DMS53 (cell line): ENCODE data around the gene EHD4.

Experiments
- DNase-seq: peaks from one replicate; lab custom pipeline; 2025; lab: John Stamatoyannopoulos, UW

Gene EHD4

GRCh38 chr15:41860049-41860828 is 112.1 kb downstream of the EHD4 start:
- DNase-seq = no peak

DNA sequence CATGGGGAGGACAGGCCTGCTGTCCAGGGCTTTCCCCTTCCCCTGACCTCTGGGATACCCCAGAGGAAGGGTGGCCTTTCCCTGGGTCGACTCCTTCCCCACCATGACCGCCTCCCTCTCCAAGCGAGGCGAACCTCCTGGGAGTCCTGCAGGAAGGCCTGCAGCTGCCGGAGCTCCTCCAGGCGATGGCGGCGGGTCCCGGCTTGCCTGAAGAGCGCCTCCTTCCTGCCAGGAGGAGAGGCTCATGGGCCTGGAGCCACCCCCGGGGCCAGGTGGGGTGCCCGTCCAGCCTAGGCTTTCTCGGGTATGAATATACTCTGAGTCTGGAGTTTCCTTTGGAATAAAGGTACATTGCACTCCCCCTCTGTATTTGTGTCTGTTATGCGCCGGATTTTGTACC is 113.6 kb downstream of the EHD4 start:
- DNase-seq = no peak

DNA sequence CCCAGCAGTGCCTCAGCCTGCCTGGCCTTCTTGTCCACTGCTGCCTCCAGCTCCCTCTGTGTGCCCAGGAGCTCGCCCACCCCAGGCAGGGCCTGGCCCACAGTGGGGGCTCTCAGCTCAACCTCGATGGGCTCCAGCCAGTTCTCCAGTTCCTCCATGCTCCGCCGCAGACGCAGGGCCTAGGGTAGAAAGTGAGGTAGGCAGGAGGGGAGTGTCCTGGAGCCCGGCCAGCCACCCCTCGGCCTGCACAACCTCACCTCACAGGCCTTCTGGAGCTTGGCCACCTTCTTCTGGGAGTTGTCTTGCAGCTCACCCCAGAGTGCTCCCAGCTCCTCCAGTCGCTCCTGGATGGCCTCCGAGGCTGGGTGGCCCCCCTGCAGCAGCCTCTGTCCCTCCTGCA is 115.0 kb downstream of the EHD4 start:
- DNase-seq = no peak

GRCh38 chr15:41856716-41857115 is 115.6 kb downstream of the EHD4 start:
- no peak for DNase-seq

DNA sequence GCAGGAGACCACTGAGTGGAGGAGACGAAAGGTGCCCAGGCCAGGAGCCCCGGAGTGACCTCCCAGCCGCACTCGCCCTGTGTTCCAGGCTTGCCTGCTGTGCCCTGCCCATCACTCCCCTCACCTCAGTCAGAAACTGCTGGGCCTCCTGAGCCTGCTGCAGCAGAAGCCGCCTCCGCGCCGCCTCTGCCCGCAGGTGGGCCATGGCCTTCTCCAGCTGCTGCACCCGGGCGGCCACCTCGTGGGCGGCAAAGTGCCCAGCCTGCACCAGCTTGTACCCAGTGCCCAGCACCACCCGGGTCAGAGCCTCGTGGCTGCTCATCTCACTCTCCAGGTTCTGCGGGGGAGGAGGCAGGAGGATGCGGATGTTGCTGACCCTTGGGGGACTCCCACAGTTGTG is 116.1 kb downstream of the EHD4 start:
- DNase-seq = no peak

DNA sequence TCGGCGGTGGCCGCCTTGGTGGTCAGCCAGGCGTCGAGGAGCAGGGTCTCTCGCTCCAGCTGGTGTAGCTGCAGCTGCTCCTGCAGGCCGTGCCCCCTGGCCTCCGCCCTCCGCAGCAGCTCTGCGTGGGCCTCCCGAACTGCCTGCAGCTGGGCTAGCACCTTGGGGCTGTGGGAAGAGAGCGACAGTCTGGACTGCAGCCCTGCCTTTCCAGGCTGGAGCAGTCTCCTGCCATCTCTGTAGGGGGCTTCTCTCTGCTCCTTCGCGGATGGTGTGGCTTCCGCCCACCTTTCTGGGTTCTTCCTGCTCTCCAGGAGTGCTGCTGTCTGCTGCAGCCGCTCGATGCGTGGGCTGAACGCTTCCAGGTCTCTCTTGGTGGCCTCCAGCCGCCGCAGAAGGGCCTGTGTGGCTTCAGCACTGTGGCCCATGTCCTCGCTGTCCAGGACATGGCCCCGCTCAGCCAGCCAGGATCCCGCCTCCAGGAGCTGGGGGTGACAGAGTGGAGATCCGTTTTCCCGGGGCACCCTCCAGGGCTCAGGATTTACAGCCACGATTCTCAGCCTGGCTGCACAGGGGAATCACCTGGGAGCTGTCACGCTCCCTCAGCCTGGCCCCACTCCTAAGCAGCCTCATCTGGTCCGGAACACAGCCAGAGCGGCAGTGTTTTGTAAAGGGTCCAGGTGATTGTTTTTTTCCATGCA is 116.9 kb downstream of the EHD4 start:
- DNase-seq = no peak

DNA sequence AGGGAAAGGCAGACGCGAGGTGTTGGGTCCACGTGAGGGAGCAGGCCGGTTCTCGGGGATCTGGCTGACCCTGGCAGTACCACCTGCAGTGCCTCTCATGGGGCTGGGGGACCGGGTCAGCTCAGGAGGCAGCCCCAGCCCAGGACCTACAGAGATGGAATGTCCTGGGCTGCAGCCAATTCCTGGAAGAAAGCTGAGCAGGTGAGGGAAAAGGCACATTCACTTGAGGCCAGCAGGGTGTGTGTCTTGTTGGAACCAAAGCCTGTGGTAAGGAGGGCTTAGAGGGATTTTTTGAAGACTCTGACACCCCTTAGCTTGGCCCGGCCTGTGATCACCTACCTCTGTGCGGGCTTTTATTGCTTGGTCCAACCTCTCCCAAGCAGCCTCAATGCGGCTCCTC is 117.9 kb downstream of the EHD4 start:
- DNase-seq = no peak

GRCh38 chr15:41853831-41854230 is 118.5 kb downstream of the EHD4 start:
- DNase-seq = no peak

DNA sequence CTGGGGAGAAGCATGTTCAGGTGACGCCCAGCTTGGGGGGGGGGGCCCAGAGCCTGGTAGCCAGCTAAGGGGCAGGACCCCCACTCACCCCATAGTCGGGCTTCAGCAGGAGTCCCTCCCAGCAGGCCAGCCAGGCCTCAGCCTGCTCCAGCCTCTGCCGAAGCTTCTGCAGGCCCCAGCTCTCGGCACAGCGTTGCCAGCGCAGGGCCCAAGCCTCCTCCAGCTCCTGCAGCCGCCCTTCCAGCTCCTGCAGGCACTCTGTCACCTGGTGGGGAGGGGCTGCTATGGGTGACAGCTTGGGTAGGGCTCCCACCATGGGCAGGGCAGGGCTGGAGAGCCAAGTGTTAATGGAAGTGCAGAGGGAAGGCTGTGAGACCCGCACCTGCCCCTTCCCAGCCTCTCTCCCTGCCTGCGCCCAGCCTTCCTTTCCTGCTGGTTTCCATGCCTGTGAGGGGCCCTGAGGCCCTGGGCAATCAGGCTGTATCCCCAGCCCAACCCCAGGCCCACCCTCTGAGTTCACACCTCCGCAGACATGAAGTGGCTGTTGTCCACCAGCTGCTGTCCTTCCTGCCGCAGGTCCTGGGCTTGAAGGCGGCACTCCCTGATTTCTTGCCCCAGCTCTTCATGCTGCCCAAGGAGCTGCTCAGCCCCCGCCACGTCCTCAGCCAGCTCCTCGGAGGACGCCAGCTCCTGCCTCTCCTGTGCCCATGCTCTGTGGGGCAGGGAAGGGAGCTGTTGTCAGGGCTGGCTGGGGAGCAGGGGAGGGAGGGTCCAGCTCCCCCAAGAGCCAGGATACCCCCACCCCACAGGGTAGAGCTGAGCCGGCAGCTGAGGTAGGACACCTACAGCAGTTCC is 119.4 kb downstream of the EHD4 start:
- no peak for DNase-seq

DNA sequence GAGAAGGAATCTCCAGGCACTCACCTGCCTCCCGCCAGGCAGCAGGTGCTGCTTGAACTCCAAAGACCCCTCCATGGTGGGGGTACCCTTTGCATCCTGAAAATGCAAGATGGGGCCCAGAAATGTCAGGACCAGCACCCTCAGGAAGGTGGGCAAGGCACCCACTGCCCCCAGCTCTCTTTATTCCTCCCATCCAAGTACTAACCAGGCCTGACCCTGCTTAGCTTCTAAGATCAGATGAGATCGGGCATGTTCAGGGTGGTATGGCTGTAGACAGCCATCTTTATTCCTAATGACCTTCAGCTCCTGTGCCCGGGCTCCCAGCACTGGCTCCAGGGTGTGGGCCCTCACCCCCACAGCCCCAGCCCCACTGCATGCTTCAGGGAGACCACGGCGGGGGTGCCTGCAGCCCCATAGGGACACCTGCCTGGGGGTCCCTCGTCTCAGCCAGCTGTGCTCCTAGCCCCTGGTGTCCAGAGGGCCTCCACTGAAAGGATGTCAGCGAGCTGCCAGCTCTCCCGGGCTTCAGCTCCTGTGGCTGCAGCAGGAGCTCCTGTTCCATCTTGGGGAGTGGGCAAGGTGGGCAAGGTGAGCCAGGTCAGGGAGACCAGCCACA is 120.5 kb downstream of the EHD4 start:
- no peak for DNase-seq

GRCh38 chr15:41851167-41851523 is 121.2 kb downstream of the EHD4 start:
- DNase-seq = peak; percentile 65

DNA sequence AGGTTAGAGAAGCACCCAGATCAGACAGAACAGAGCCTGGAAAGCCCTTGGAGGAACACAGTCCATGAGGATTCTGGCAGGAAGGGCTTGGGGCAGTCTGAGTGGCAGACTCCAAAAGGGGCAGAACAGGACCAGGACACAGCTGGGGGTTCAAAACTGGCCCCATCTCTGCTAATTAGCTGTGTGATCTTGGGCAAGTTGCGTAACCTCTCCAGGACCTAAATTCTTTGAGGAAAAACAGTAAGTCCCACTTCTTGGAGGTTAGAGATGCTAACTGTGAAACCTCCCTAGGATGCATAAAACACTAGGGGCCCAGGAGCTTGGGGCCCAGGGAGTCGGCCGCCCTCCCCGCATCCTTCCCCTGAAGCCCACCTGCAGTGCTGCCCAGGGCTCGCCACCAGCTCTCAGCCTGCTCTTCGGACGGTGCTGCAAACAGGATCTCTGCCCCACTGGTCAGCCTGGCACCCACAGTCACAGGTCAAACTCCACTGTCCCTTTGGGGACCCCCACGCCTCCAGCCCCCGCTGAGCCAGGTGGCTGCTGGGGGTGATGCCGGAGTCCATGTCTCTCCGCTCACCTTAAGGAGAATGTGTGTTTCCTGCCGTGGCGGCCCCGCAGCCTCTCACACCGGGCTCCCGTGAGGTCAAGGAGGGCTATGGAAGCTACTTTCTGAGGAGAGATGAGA is 121.7 kb downstream of the EHD4 start:
- no peak for DNase-seq

DNA sequence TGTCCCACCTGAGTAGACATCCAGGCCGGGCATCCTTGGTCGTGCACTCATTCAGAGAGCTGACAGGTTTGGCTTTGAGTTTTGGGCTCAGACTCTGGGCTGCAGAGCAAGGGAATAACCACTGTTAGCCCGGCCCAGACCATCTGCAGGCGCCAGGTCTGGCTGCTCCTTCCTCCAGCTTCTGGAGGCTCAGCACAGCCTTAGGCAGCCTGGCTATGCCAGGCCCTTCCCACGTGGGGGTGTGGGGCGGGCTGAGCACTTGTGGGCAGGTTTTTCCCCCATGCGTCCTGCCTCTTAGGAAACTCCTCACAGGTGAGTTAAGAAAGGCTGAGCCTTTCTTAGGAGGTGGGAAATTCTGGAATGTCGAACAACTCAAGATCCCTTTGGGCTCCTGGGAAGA is 122.5 kb downstream of the EHD4 start:
- DNase-seq = no peak

- DNase-seq = no peak
Measured at GRCh38 chr15:41849204-41849603, 123.2 kb downstream of the EHD4 start.

GRCh38 chr15:41848631-41849030 is 123.7 kb downstream of the EHD4 start:
- DNase-seq = no peak

GRCh38 chr15:41847981-41848380 is 124.4 kb downstream of the EHD4 start:
- DNase-seq = no peak

DNA sequence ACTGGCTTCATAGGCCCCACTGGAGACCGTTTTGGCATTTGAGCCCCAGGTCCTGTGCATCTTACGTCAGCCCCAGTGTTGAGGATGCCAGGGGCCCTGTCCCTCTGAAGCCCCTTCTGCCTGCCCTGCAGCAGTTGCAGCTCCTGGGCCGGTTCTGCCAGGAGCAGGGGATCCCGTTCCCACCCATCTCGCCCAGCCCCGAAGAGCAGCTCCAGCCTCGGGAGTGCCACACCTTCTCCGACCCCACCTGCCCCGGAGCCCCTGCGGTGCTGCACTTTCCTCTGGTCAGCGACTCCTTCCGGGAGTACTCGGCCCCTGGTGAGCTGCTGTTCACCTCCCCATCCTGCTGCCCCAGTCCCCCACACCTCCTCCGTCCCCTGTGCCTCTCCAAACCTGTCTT is 125.2 kb downstream of the EHD4 start:
- no peak for DNase-seq
